ENCODE results near the gene CAMK4. TPM values are rescaled to one million over a fixed set of nuclear protein-coding genes. Genes with fewer than 3 reads are reported as not detected.

CAMK4 gene
- total RNA-seq, 1 experiment from 2014 or later, result 10.6 TPM

DNA sequence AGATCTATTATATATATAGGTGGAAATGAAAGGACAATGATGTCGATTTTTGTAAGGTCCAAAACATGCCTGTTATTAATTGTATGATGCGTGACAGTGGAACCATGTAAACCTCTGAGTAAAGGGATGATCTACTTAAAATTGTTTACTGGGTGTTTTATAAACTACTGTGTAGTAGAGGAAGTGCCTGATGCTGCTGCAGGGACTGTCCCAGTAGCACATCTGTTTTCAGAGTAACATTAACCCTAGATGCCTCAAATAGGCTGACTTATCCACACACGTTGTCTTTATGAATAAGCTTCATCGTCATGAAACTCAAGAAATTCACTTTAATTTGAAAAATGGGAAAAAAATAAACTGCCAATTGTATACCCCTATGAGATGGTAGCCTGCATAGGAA, 1.7 kb downstream of the CAMK4 start:
- ChIA-PET POLR2A (no interaction called here), CTCF (interaction anchor here (1.5 kb wide), 1 partner anchor 53 kb away, joined by 6 read pairs; no protein-coding TSS in a partner anchor)
- no peak for TF ChIP-seq NR2C2 (CRISPR knock-in tag; IDR thresholded peaks at IDR 0.05)
- TF ChIP-seq SOX15 (CRISPR knock-in tag; IDR thresholded peaks at IDR 0.05), result no peak
- TF ChIP-seq CDX4 (CRISPR knock-in tag; IDR thresholded peaks at IDR 0.05; ENCODE audit: borderline replicate concordance), result no peak
- TF ChIP-seq KAT7 (CRISPR knock-in tag; IDR thresholded peaks at IDR 0.05; ENCODE audit: borderline replicate concordance), result no peak
- TF ChIP-seq PREB (CRISPR knock-in tag; IDR thresholded peaks at IDR 0.05; ENCODE audit: borderline replicate concordance), result no peak
- no peak for TF ChIP-seq CBFB (CRISPR knock-in tag; IDR thresholded peaks at IDR 0.05; ENCODE audit: low read depth)
- TF ChIP-seq TEAD1 (CRISPR knock-in tag; IDR thresholded peaks at IDR 0.05), result no peak
- TF ChIP-seq RORB (CRISPR knock-in tag; IDR thresholded peaks at IDR 0.05), result no peak
- no peak for TF ChIP-seq HMGA2 (CRISPR knock-in tag; IDR thresholded peaks at IDR 0.05)
- TF ChIP-seq GRHL2 (CRISPR knock-in tag; IDR thresholded peaks at IDR 0.05; ENCODE audit: insufficient replicate concordance, severe bottlenecking), result no peak
- TF ChIP-seq, protein P1, sequence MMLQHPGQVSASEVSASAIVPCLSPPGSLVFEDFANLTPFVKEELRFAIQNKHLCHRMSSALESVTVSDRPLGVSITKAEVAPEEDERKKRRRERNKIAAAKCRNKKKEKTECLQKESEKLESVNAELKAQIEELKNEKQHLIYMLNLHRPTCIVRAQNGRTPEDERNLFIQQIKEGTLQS (CRISPR knock-in tag; conservative IDR thresholded peaks at IDR 0.05), result no peak
- TF ChIP-seq ZNF423 (CRISPR knock-in tag; IDR thresholded peaks at IDR 0.05), result no peak
- TF ChIP-seq NR3C1 (CRISPR knock-in tag; conservative IDR thresholded peaks at IDR 0.05; ENCODE audit: low read depth), result no peak
- TF ChIP-seq NFATC4 (CRISPR knock-in tag; IDR thresholded peaks at IDR 0.05), result no peak
- TF ChIP-seq MXD4 (CRISPR knock-in tag; IDR thresholded peaks at IDR 0.05; ENCODE audit: borderline replicate concordance), result no peak
- no peak for TF ChIP-seq TEAD4 (CRISPR knock-in tag; IDR thresholded peaks at IDR 0.05)
- no peak for TF ChIP-seq ELF4 (CRISPR knock-in tag; IDR thresholded peaks at IDR 0.05; ENCODE audit: low read depth)
- Mint-ChIP-seq H3K27me3 (ENCODE audit: low read depth) (peaks cover 31% of the 10 kb centered on the region), H3K9me3 (no peaks in the 10 kb centered on the region), H3K4me1 (peaks cover 40% of the 10 kb centered on the region), H3K36me3 (no peaks in the 10 kb centered on the region), H3K4me3 (no peak overlapping the region), H3K27ac (no peak overlapping the region)
- ATAC-seq (no peak), DNase-seq (ENCODE audit: low spot score) (no peak)

DNA sequence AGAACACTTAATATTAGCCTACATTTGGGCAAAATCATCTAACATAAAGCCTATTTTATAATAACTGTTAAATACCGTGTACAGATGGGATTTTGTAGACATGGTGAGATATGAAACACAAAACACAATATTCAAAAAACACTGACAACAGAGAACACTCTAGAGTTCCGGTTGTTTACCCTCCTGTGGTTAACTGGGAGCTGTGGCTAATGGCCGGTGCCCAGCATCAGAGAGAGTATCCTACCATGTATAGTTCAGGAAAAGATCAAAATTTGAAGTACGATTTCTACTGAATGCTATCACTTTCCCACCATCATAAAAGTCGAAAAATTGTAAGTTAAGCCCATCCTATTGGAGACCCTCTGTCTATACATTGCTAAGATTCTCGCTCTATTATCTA, 2.4 kb downstream of the CAMK4 start:
- no peaks in the 10 kb centered on the region for H3K9me3 Mint-ChIP-seq
- H3K27me3 Mint-ChIP-seq (ENCODE audit: low read depth), result peaks cover 31% of the 10 kb centered on the region
- no peak overlapping the region for H3K4me3 Mint-ChIP-seq
- peaks cover 40% of the 10 kb centered on the region for H3K4me1 Mint-ChIP-seq
- no peak overlapping the region for H3K27ac Mint-ChIP-seq
- no peak for TF ChIP-seq ESRRA (CRISPR knock-in tag; IDR thresholded peaks at IDR 0.05; ENCODE audit: borderline replicate concordance)
- no peak for TF ChIP-seq MAX (CRISPR knock-in tag; IDR thresholded peaks at IDR 0.05)
- no peak for TF ChIP-seq ATF6 (CRISPR knock-in tag; IDR thresholded peaks at IDR 0.05)
- TF ChIP-seq RORB (CRISPR knock-in tag; IDR thresholded peaks at IDR 0.05), result no peak
- TF ChIP-seq ETV6 (CRISPR knock-in tag; IDR thresholded peaks at IDR 0.05), result no peak
- no peak for TF ChIP-seq ZNF317 (CRISPR knock-in tag; IDR thresholded peaks at IDR 0.05; ENCODE audit: borderline replicate concordance, low read depth)
- TF ChIP-seq CREM (CRISPR knock-in tag; IDR thresholded peaks at IDR 0.05), result no peak
- no peak for TF ChIP-seq ZNF232 (CRISPR knock-in tag; IDR thresholded peaks at IDR 0.05)
- TF ChIP-seq, protein P2, sequence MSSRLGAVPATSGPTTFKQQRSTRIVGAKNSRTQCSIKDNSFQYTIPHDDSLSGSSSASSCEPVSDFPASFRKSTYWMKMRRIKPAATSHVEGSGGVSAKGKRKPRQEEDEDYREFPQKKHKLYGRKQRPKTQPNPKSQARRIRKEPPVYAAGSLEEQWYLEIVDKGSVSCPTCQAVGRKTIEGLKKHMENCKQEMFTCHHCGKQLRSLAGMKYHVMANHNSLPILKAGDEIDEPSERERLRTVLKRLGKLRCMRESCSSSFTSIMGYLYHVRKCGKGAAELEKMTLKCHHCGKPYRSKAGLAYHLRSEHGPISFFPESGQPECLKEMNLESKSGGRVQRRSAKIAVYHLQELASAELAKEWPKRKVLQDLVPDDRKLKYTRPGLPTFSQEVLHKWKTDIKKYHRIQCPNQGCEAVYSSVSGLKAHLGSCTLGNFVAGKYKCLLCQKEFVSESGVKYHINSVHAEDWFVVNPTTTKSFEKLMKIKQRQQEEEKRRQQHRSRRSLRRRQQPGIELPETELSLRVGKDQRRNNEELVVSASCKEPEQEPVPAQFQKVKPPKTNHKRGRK (CRISPR knock-in tag; IDR thresholded peaks at IDR 0.05; ENCODE audit: borderline replicate concordance), result no peak
- TF ChIP-seq, protein P3, sequence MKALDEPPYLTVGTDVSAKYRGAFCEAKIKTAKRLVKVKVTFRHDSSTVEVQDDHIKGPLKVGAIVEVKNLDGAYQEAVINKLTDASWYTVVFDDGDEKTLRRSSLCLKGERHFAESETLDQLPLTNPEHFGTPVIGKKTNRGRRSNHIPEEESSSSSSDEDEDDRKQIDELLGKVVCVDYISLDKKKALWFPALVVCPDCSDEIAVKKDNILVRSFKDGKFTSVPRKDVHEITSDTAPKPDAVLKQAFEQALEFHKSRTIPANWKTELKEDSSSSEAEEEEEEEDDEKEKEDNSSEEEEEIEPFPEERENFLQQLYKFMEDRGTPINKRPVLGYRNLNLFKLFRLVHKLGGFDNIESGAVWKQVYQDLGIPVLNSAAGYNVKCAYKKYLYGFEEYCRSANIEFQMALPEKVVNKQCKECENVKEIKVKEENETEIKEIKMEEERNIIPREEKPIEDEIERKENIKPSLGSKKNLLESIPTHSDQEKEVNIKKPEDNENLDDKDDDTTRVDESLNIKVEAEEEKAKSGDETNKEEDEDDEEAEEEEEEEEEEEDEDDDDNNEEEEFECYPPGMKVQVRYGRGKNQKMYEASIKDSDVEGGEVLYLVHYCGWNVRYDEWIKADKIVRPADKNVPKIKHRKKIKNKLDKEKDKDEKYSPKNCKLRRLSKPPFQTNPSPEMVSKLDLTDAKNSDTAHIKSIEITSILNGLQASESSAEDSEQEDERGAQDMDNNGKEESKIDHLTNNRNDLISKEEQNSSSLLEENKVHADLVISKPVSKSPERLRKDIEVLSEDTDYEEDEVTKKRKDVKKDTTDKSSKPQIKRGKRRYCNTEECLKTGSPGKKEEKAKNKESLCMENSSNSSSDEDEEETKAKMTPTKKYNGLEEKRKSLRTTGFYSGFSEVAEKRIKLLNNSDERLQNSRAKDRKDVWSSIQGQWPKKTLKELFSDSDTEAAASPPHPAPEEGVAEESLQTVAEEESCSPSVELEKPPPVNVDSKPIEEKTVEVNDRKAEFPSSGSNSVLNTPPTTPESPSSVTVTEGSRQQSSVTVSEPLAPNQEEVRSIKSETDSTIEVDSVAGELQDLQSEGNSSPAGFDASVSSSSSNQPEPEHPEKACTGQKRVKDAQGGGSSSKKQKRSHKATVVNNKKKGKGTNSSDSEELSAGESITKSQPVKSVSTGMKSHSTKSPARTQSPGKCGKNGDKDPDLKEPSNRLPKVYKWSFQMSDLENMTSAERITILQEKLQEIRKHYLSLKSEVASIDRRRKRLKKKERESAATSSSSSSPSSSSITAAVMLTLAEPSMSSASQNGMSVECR (CRISPR knock-in tag; IDR thresholded peaks at IDR 0.05; ENCODE audit: borderline replicate concordance), result no peak
- TF ChIP-seq NR1H2 (CRISPR knock-in tag; IDR thresholded peaks at IDR 0.05), result no peak
- no peak for ATAC-seq
- POLR2A ChIA-PET, result no interaction called here
- no peaks in the 10 kb centered on the region for H3K36me3 Mint-ChIP-seq
- no peak for DNase-seq (ENCODE audit: low spot score)
- CTCF ChIA-PET, result interaction anchor here (1.5 kb wide), 1 partner anchor 52 kb away, joined by 6 read pairs; no protein-coding TSS in a partner anchor
